ENCODE results near the gene SMIM5.

GRCh38 chr17:75646638-75646992, 13.4 kb downstream of the SMIM5 start:
- TF ChIP-seq CTCF (IDR thresholded peaks at IDR 0.05; ENCODE audit: low read depth, low read length) (no peak), EZH2phosphoT487 (IDR thresholded peaks at IDR 0.05; ENCODE audit: low read depth) (no peak)
